GM12878 (cell line): ENCODE data around the gene PITPNB. TPM values are rescaled to one million over a fixed set of nuclear protein-coding genes. Genes with fewer than 3 reads are reported as not detected.

Experiments
- ATAC-seq: fragments of 200-7000 bp; cut with Tn5 transposase; 3 replicates; pipeline ENCODE4 v1.9.1; 2020; ENCODE audit warnings: mild to moderate bottlenecking, moderate library complexity
- BruUV-seq: library from RNA; stranded (reverse); fragments of 400-500 nt; replicated peaks from 2 replicates; lab custom pipeline; 2021; lab: Mats Ljungman, UMichigan
- CTCF ChIA-PET: fragments of 300-600 bp; sonication (Branson Sonifier 250); formaldehyde crosslinking; extraction: SDS; loops from one replicate; lab custom pipeline; 2021; ENCODE audit warnings: inconsistent platforms; lab: Yijun Ruan, JAX
- POLR2A ChIA-PET: fragments of 350-600 bp; formaldehyde crosslinking; extraction: SDS; loops from one replicate; lab custom pipeline; 2021; ENCODE audit warnings: inconsistent platforms; lab: Charles Lee
- RAD21 ChIA-PET: fragments of 300-600 bp; sonication (Branson Sonifier 250); formaldehyde crosslinking; loops from one replicate; lab custom pipeline; 2023; ENCODE audit warnings: antibody characterized with exemption; ENCODE audit not compliant: unreplicated experiment; lab: Charles Lee
- SMC1A ChIA-PET: fragments of 300-600 bp; sonication (Branson Sonifier 250); formaldehyde crosslinking; loops from one replicate; lab custom pipeline; 2023; ENCODE audit not compliant: unreplicated experiment, uncharacterized antibody; lab: Charles Lee
- DNase-seq: peaks from one replicate; pipeline ENCODE4 v3.0.0-alpha.2; 2011; ENCODE audit warnings: low read depth, low spot score
- FAIRE-seq: peaks from 3 replicates; lab custom pipeline; 2011; peaks lifted over from hg19 to GRCh38; lab: Jason Lieb, UNC
- H2AFZ ChIP-seq: 2 replicates; pipeline ENCODE4 v1.6.0; 2011; ENCODE audit warnings: low read depth, low read length, control low read depth; ENCODE audit not compliant: control insufficient read depth
- H3K27ac ChIP-seq: 2 replicates; pipeline ENCODE4 v1.5.1; 2011; ENCODE audit warnings: control low read depth; ENCODE audit not compliant: control insufficient read depth, insufficient read depth
- H3K27me3 ChIP-seq, 2 experiments: replicated peaks in 1 of 2; 2 replicates each; pipeline versions ENCODE4 v1.6.0 to v1.6.1; 2011; ENCODE audit warnings: low read length in 1 of 2; ENCODE audit not compliant: control insufficient read depth in 2 of 2, insufficient read depth in 2 of 2
- H3K36me3 ChIP-seq, 2 experiments: 2 replicates each; pipeline ENCODE4 v1.5.1; 2011; ENCODE audit warnings: low read length in 1 of 2; ENCODE audit not compliant: control insufficient read depth in 2 of 2, insufficient read depth in 2 of 2
- H3K4me1 ChIP-seq: 2 replicates; pipeline ENCODE4 v1.6.1; 2011; ENCODE audit warnings: mild to moderate bottlenecking, low read length, moderate library complexity, mixed read lengths; ENCODE audit not compliant: control insufficient read depth, insufficient read depth
- H3K4me2 ChIP-seq: 2 replicates; pipeline ENCODE4 v1.6.0; 2011; ENCODE audit warnings: control low read depth; ENCODE audit not compliant: control insufficient read depth, insufficient read depth
- H3K4me3 ChIP-seq: fragments of 200-600 bp; sonication (generic); 2 replicates; pipeline ENCODE4 v1.5.1; 2016
- H3K79me2 ChIP-seq: 2 replicates; pipeline ENCODE4 v1.6.0; 2011; ENCODE audit warnings: low read length; ENCODE audit not compliant: control insufficient read depth, insufficient read depth
- H3K9ac ChIP-seq: 2 replicates; pipeline ENCODE4 v1.8.0; 2011; ENCODE audit warnings: low read length, control low read depth, mixed read lengths; ENCODE audit not compliant: control insufficient read depth, insufficient read depth
- H3K9me3 ChIP-seq: replicated peaks from 3 replicates; pipeline ENCODE4 v1.5.1; 2011; ENCODE audit warnings: mild to moderate bottlenecking, low read length; ENCODE audit not compliant: control insufficient read depth, insufficient read depth
- H4K20me1 ChIP-seq: 2 replicates; pipeline ENCODE4 v1.6.0; 2011; ENCODE audit not compliant: control insufficient read depth, insufficient read depth
- EP300 ChIP-seq, 2 experiments: fragments of 150-350 bp in 1 of 2; IDR thresholded peaks; 2 replicates each; pipeline ENCODE4 v1.6.1; 2011 to 2012; ENCODE audit warnings: low read depth in 2 of 2, low read length in 2 of 2, borderline replicate concordance in 1 of 2, improper control_type of control experiment in 1 of 2, inconsistent platforms in 1 of 2; ENCODE audit not compliant: control insufficient read depth in 1 of 2
- MTA2 ChIP-seq: fragments of 450-650 bp; IDR thresholded peaks from 2 replicates; pipeline ENCODE4 v1.6.1; 2016; ENCODE audit warnings: low read depth, mild to moderate bottlenecking, moderate library complexity
- SIN3A ChIP-seq: IDR thresholded peaks from 2 replicates; pipeline ENCODE4 v1.6.1; 2012; ENCODE audit warnings: low read depth, low read length, improper control_type of control experiment
- SMAD1 ChIP-seq: fragments of 450-650 bp; IDR thresholded peaks from 2 replicates; pipeline ENCODE4 v1.6.1; 2018; ENCODE audit warnings: mild to moderate bottlenecking, low read depth; ENCODE audit not compliant: partially characterized antibody
- SMARCA5 ChIP-seq: fragments of 450-650 bp; IDR thresholded peaks from 2 replicates; pipeline ENCODE4 v1.6.1; 2017; ENCODE audit warnings: mild to moderate bottlenecking
- ZNF384 ChIP-seq: IDR thresholded peaks from 2 replicates; pipeline ENCODE4 v1.6.1; 2012; ENCODE audit warnings: low read depth, mild to moderate bottlenecking, low read length, improper control_type of control experiment, borderline replicate concordance
- WGBS: methylation state at CpG from one replicate; pipeline ENCODE4 v1.1.6; 2016; ENCODE audit warnings: low lambda C conversion rate; ENCODE audit not compliant: insufficient replicate concordance, insufficient coverage; ENCODE audit errors: missing lambda C conversion rate; 5-methylcytosine and 5-hydroxymethylcytosine counted together
- in situ Hi-C: fragments of 300-500 bp; cut with MboI; formaldehyde crosslinking; loops from 9 replicates; pipeline ENCODE4 v1.14.3; 2018; ENCODE audit warnings: mixed read lengths
- intact Hi-C: fragments of 100-400 bp; cut with micrococcal nuclease; formaldehyde crosslinking; loops from one replicate; pipeline ENCODE4 v1.14.2; 2022; ENCODE audit not compliant: unreplicated experiment
- polyA plus RNA-seq, 11 experiments: library from polyadenylated mRNA; depleted of rRNA in 4 of 11; unstranded in 6 of 11; stranded (reverse) in 5 of 11; fragments of >200 nt; fragmentation: Nextera tagmentation in 4 of 11; fragmentation: Illumina TruSeq in 1 of 11; extraction: Ambion mirVana in 4 of 11; extraction: Trizol in 1 of 11; gene quantifications; 1 replicate in 1 of 11; 2 replicates in 10 of 11; pipeline versions ENCODE4 v1.2.1 to v1.2.3, GENCODE V29; 2011 to 2016; ENCODE audit warnings: inconsistent platforms in 2 of 11, missing spikeins in 2 of 11, low read depth in 1 of 11
- total RNA-seq, 4 experiments: library from RNA; depleted of rRNA in 3 of 4; stranded (reverse); fragments of >200 nt in 3 of 4; fragmentation: Illumina TruSeq in 1 of 4; extraction: Trizol in 1 of 4; gene quantifications; 2 replicates each; pipeline versions ENCODE4 v1.2.1 to v1.2.3, GENCODE V29; 2013 to 2021
- TF ChIP-seq, protein P1 (sequence below): fragments of 450-650 bp; formaldehyde crosslinking; IDR thresholded peaks from 2 replicates; pipeline ENCODE4 v1.5.0; 2022; ENCODE audit warnings: mild to moderate bottlenecking, missing genetic modification characterization

Gene PITPNB
- total and polyA plus RNA-seq, 10 of the 15 experiments (the other 5 are each of a cell fraction or from before 2014, with no cell fraction given): 19.7 to 116 (median 64.9) TPM

DNA sequence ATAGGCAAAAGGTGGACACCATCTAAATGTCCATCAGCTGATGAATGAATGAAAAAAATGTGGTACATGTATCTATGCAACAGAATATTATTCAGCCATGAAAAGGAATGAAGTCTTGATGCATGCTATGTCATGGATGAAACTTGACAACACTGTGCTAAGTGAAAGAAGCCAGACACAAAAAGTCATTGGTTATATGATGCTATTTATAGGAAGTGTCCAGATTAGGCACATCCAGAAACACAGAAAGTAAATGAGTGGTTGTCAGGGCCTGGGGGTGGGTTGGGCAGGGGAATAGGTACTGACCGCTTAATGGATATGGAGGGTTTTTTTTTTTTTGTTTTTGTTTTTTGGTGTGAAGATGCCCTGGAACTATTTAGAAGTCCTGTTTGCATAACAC lies 95.8 kb downstream of the PITPNB start:
- in situ Hi-C loops: no loop called here
- no peak overlapping the region for H2AFZ ChIP-seq
- H3K27ac ChIP-seq: no peak overlapping the region
- H3K27me3 ChIP-seq: no peaks in the 10 kb centered on the region
- H3K36me3 ChIP-seq: no peaks in the 10 kb centered on the region
- no TSS peak for BruUV-seq
- H3K4me1 ChIP-seq: no peaks in the 10 kb centered on the region
- CTCF ChIA-PET: no interaction called here
- POLR2A ChIA-PET: no interaction called here
- DNase-seq (no peak), FAIRE-seq (no peak), ATAC-seq (no peak)
- no peak overlapping the region for H3K4me3 ChIP-seq
- RAD21 ChIA-PET: no interaction called here
- H3K79me2 ChIP-seq: no peaks in the 10 kb centered on the region
- H3K9ac ChIP-seq: no peak overlapping the region
- intact Hi-C loops: no loop called here
- H3K4me2 ChIP-seq: no peak overlapping the region
- H4K20me1 ChIP-seq: no peaks in the 10 kb centered on the region
- H3K9me3 ChIP-seq: no peaks in the 10 kb centered on the region
- SMC1A ChIA-PET: interaction anchor here (0.7 kb wide), 1 partner anchor 603 kb away, joined by 3 read pairs; no protein-coding TSS in a partner anchor
- TF ChIP-seq SIN3A (no peak), SMAD1 (no peak), SMARCA5 (no peak), MTA2 (no peak), ZNF384 (no peak), EP300 (IDR thresholded peaks at IDR 0.05; ENCODE audit: borderline replicate concordance in 1 of 2, control insufficient read depth in 1 of 2, low read depth in 2 of 2, low read length in 2 of 2) (no peak)
- TF ChIP-seq, protein P1, sequence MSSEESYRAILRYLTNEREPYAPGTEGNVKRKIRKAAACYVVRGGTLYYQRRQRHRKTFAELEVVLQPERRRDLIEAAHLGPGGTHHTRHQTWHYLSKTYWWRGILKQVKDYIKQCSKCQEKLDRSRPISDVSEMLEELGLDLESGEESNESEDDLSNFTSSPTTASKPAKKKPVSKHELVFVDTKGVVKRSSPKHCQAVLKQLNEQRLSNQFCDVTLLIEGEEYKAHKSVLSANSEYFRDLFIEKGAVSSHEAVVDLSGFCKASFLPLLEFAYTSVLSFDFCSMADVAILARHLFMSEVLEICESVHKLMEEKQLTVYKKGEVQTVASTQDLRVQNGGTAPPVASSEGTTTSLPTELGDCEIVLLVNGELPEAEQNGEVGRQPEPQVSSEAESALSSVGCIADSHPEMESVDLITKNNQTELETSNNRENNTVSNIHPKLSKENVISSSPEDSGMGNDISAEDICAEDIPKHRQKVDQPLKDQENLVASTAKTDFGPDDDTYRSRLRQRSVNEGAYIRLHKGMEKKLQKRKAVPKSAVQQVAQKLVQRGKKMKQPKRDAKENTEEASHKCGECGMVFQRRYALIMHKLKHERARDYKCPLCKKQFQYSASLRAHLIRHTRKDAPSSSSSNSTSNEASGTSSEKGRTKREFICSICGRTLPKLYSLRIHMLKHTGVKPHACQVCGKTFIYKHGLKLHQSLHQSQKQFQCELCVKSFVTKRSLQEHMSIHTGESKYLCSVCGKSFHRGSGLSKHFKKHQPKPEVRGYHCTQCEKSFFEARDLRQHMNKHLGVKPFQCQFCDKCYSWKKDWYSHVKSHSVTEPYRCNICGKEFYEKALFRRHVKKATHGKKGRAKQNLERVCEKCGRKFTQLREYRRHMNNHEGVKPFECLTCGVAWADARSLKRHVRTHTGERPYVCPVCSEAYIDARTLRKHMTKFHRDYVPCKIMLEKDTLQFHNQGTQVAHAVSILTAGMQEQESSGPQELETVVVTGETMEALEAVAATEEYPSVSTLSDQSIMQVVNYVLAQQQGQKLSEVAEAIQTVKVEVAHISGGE: no peak
- WGBS: 90% methylated on average over 1 of the region's 1 CpG
